H9 (cell line): ENCODE results near the gene CSTPP1. TPM values are rescaled to one million over a fixed set of nuclear protein-coding genes. Genes with fewer than 3 reads are reported as not detected.

Experiments
- DNase-seq: peaks from one replicate; pipeline ENCODE4 v3.0.0-alpha.2; 2017
- H2AFZ ChIP-seq: one replicate; pipeline ENCODE4 v1.6.1; 2013; ENCODE audit warnings: mild to moderate bottlenecking, low read length, control low read depth, moderate library complexity
- H2AK5ac ChIP-seq: 2 replicates; pipeline ENCODE4 v1.6.1; 2013; ENCODE audit warnings: low read length, control low read depth, mixed read lengths; ENCODE audit not compliant: insufficient read length
- H2BK120ac ChIP-seq: one replicate; pipeline ENCODE4 v1.6.1; 2013; ENCODE audit warnings: low read depth, mild to moderate bottlenecking, low read length, control low read depth, inconsistent platforms; ENCODE audit not compliant: poor library complexity, severe bottlenecking
- H2BK12ac ChIP-seq: 2 replicates; pipeline ENCODE4 v1.6.1; 2013; ENCODE audit warnings: low read length, control low read depth, mixed read lengths, low read depth; ENCODE audit not compliant: insufficient read length
- H2BK15ac ChIP-seq: 2 replicates; pipeline ENCODE4 v1.6.1; 2013; ENCODE audit warnings: low read depth, low read length, control low read depth
- H2BK20ac ChIP-seq: one replicate; pipeline ENCODE4 v1.6.1; 2013; ENCODE audit warnings: low read depth, mild to moderate bottlenecking, low read length, control low read depth, inconsistent platforms; ENCODE audit not compliant: poor library complexity, severe bottlenecking
- H2BK5ac ChIP-seq: 2 replicates; pipeline ENCODE4 v1.6.1; 2013; ENCODE audit warnings: low read length, control low read depth, mixed read lengths; ENCODE audit not compliant: insufficient read length
- H3K14ac ChIP-seq: 2 replicates; pipeline ENCODE4 v1.6.1; 2013; ENCODE audit warnings: low read length, control low read depth; ENCODE audit not compliant: insufficient read depth
- H3K18ac ChIP-seq: 2 replicates; pipeline ENCODE4 v1.6.1; 2013; ENCODE audit warnings: low read depth, mild to moderate bottlenecking, mixed read lengths, low read length, control low read depth; ENCODE audit not compliant: insufficient read length
- H3K23ac ChIP-seq: 2 replicates; pipeline ENCODE4 v1.6.1; 2013; ENCODE audit warnings: low read length, control low read depth, mixed read lengths, low read depth; ENCODE audit not compliant: insufficient read length
- H3K23me2 ChIP-seq: 2 replicates; pipeline ENCODE4 v1.6.1; 2013; ENCODE audit warnings: low read depth, mild to moderate bottlenecking, mixed read lengths, low read length, control low read depth; ENCODE audit not compliant: insufficient read length, poor library complexity, severe bottlenecking
- H3K27ac ChIP-seq: 2 replicates; pipeline ENCODE4 v1.5.1; 2013; ENCODE audit warnings: low read length, control low read depth, mixed read lengths, low read depth; ENCODE audit not compliant: insufficient read length
- H3K27me3 ChIP-seq: 2 replicates; pipeline ENCODE4 v1.6.1; 2013; ENCODE audit warnings: low read length, control low read depth, inconsistent platforms; ENCODE audit not compliant: insufficient read depth
- H3K4ac ChIP-seq: 2 replicates; pipeline ENCODE4 v1.6.1; 2013; ENCODE audit warnings: low read depth, mild to moderate bottlenecking, control low read depth, inconsistent platforms, low read length, moderate library complexity
- H3K4me1 ChIP-seq: 2 replicates; pipeline ENCODE4 v1.6.1; 2013; ENCODE audit warnings: low read length, control low read depth, inconsistent platforms; ENCODE audit not compliant: insufficient read depth
- H3K4me2 ChIP-seq: 2 replicates; pipeline ENCODE4 v1.6.1; 2013; ENCODE audit warnings: low read length, control low read depth, mixed read lengths; ENCODE audit not compliant: insufficient read length, insufficient read depth
- H3K56ac ChIP-seq: 2 replicates; pipeline ENCODE4 v1.6.1; 2013; ENCODE audit warnings: low read depth, mild to moderate bottlenecking, mixed read lengths, low read length, control low read depth; ENCODE audit not compliant: insufficient read length
- H3K79me1 ChIP-seq: 2 replicates; pipeline ENCODE4 v1.6.1; 2013; ENCODE audit warnings: low read depth, mild to moderate bottlenecking, moderate library complexity, low read length, control low read depth, inconsistent platforms; ENCODE audit not compliant: insufficient read depth, poor library complexity, severe bottlenecking
- H3K79me2 ChIP-seq: 2 replicates; pipeline ENCODE4 v1.6.1; 2013; ENCODE audit warnings: low read length, control low read depth, inconsistent platforms; ENCODE audit not compliant: insufficient read depth
- H3K9ac ChIP-seq: 2 replicates; pipeline ENCODE4 v1.6.1; 2013; ENCODE audit warnings: low read length, control low read depth, mixed read lengths; ENCODE audit not compliant: insufficient read length; ENCODE audit errors: extremely low read depth
- H3K9me3 ChIP-seq: one replicate; pipeline ENCODE4 v1.6.1; 2013; ENCODE audit warnings: low read depth, low read length, inconsistent platforms; ENCODE audit not compliant: control insufficient read depth
- H3T11ph ChIP-seq: one replicate; pipeline ENCODE4 v1.6.1; 2013; ENCODE audit warnings: mild to moderate bottlenecking, low read length, control low read depth, inconsistent platforms
- H4K20me1 ChIP-seq: one replicate; pipeline ENCODE4 v1.6.1; 2013; ENCODE audit not compliant: control insufficient read depth, insufficient read length, insufficient read depth
- H4K5ac ChIP-seq: 2 replicates; pipeline ENCODE4 v1.6.1; 2013; ENCODE audit warnings: low read depth, mild to moderate bottlenecking, mixed read lengths, low read length, control low read depth; ENCODE audit not compliant: insufficient read length
- H4K8ac ChIP-seq: replicated peaks from 2 replicates; pipeline ENCODE4 v1.6.1; 2013; ENCODE audit warnings: low read length, control low read depth, mixed read lengths, low read depth; ENCODE audit not compliant: insufficient read length
- H4K91ac ChIP-seq: 2 replicates; pipeline ENCODE4 v1.6.1; 2013; ENCODE audit warnings: low read depth, mild to moderate bottlenecking, moderate library complexity, mixed read lengths, low read length, control low read depth; ENCODE audit not compliant: insufficient read length
- H3K27ac Mint-ChIP-seq, 3 experiments: 2 replicates in 2 of 3; 3 replicates in 1 of 3; pipeline ENCODE4 v1.8.0; 2020 to 2021; ENCODE audit warnings: mixed read lengths in 3 of 3, mild to moderate bottlenecking in 1 of 3, moderate library complexity in 1 of 3
- H3K27me3 Mint-ChIP-seq: 2 replicates; pipeline ENCODE4 v1.8.0; 2021; ENCODE audit warnings: low read depth, mild to moderate bottlenecking, moderate library complexity, mixed read lengths
- H3K36me3 Mint-ChIP-seq, 3 experiments: 2 replicates in 2 of 3; 3 replicates in 1 of 3; pipeline ENCODE4 v1.8.0; 2020 to 2021; ENCODE audit warnings: low read depth in 3 of 3, mixed read lengths in 3 of 3; ENCODE audit not compliant: insufficient read depth in 1 of 3
- H3K4me1 Mint-ChIP-seq, 2 experiments: 2 replicates each; pipeline ENCODE4 v1.8.0; 2020; ENCODE audit warnings: mixed read lengths in 2 of 2
- H3K4me3 Mint-ChIP-seq, 2 experiments: 2 replicates in 1 of 2; 3 replicates in 1 of 2; pipeline ENCODE4 v1.8.0; 2020 to 2021; ENCODE audit warnings: mild to moderate bottlenecking in 2 of 2, mixed read lengths in 2 of 2, moderate library complexity in 1 of 2
- H3K9me3 Mint-ChIP-seq, 2 experiments: 2 replicates in 1 of 2; 3 replicates in 1 of 2; pipeline ENCODE4 v1.8.0; 2020; ENCODE audit warnings: mild to moderate bottlenecking in 2 of 2, mixed read lengths in 2 of 2, moderate library complexity in 1 of 2
- CTCF ChIP-seq: fragments of 200-600 bp; sonication (generic); conservative IDR thresholded peaks from 3 replicates; pipeline ENCODE4 v1.8.0; 2021; ENCODE audit warnings: antibody characterized with exemption, mild to moderate bottlenecking
- WGBS: extraction: QIAGEN DNeasy Blood & Tissue Kit; methylation state at CpG from one replicate; pipeline ENCODE4 v1.1.7; 2013; ENCODE audit warnings: missing lambda C conversion rate, low lambda C conversion rate, mixed read lengths; ENCODE audit not compliant: insufficient read length; ENCODE audit errors: extremely low coverage; 5-methylcytosine and 5-hydroxymethylcytosine counted together
- total RNA-seq: library from RNA; stranded (reverse); gene quantifications from 2 replicates; pipeline ENCODE4 v1.2.1, GENCODE V29; 2021

The CSTPP1 gene
- total RNA-seq, 1 experiment from 2014 or later, result 21.2 TPM

DNA sequence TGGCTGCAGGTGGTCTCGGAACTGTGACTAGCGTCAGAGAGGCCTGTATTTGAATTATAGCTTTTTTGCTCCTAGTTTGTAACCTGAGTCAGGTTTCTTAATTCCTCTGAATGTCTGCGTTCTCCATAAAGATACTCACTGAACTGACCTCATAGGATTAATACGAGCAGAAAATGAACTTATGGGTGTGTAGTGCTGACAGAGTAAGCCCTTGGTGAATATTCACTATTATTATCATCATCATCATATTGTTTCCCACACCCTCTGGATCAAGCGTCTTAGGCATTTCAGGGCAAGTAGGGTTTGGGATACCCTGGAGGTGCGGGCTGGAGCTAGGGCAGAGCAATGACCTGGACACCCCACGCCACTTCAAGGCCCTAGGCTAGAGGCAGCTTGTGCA is 211.1 kb downstream of the CSTPP1 start:
- no peak for TF ChIP-seq CTCF
- Histone ChIP-seq H3K27ac (no peak overlapping the region), H3T11ph (no peak overlapping the region), H2AK5ac (no peak overlapping the region), H3K23me2 (no peaks in the 10 kb centered on the region), H2AFZ (no peak overlapping the region), H3K14ac (no peak overlapping the region), H3K9me3 (no peaks in the 10 kb centered on the region), H4K8ac (no peak overlapping the region), H3K56ac (no peak overlapping the region), H3K79me1 (no peaks in the 10 kb centered on the region), H3K4ac (no peak overlapping the region), H3K4me2 (no peak overlapping the region), H3K4me1 (no peaks in the 10 kb centered on the region), H4K20me1 (no peaks in the 10 kb centered on the region), H2BK5ac (no peak overlapping the region), H2BK20ac (no peak overlapping the region), H4K91ac (no peak overlapping the region), H3K18ac (no peak overlapping the region), H2BK120ac (no peak overlapping the region), H4K5ac (no peak overlapping the region), H3K27me3 (no peaks in the 10 kb centered on the region), H3K79me2 (no peaks in the 10 kb centered on the region), H3K23ac (no peak overlapping the region), H3K9ac (no peak overlapping the region), H2BK15ac (no peak overlapping the region), H2BK12ac (no peak overlapping the region)
- H3K36me3 Mint-ChIP-seq, result peaks cover 0 to 3% (median 0%) of the 10 kb centered on the region in 3 experiments; a peak in 1 of 7 replicates
- no peaks in the 10 kb centered on the region for H3K27me3 Mint-ChIP-seq
- no peak for DNase-seq
- H3K9me3 Mint-ChIP-seq, result no peaks in the 10 kb centered on the region
- WGBS, result no CpG with 5 or more reads among the region's 7 CpGs
- no peak overlapping the region for H3K4me3 Mint-ChIP-seq
- peaks cover 6 to 13% of the 10 kb centered on the region in 2 experiments for H3K4me1 Mint-ChIP-seq
- peak overlapping the region in 1 of 3 experiments; percentile 86; a peak in 1 of 7 replicates for H3K27ac Mint-ChIP-seq
